WTC11 (cell line): Measurements from ENCODE around the gene SUN2. TPM values are rescaled to one million over a fixed set of nuclear protein-coding genes. Genes with fewer than 3 reads are reported as not detected.
A peak's percentile ranks its signal among the peaks of the same experiment; 100 is the strongest.

Experiments
- ATAC-seq: fragments of 200-7000 bp; cut with Tn5 transposase; 2 replicates; pipeline ENCODE4 v1.10.0; 2021; ENCODE audit warnings: mild to moderate bottlenecking, moderate library complexity
- CTCF ChIA-PET: fragments of 300-600 bp; sonication (Branson Sonifier 250); formaldehyde crosslinking; loops from one replicate; lab custom pipeline; 2021; ENCODE audit warnings: antibody characterized with exemption; lab: Charles Lee
- POLR2A ChIA-PET: fragments of 350-600 bp; sonication (Branson Sonifier 250); formaldehyde crosslinking; loops from one replicate; lab custom pipeline; 2021; ENCODE audit warnings: antibody characterized with exemption; lab: Charles Lee
- DNase-seq: peaks from one replicate; pipeline ENCODE4 v3.0.0; 2021; ENCODE audit warnings: low spot score
- H3K27ac Mint-ChIP-seq: 2 replicates; pipeline ENCODE4 v1.8.0; 2021; ENCODE audit warnings: mixed read lengths
- H3K27me3 Mint-ChIP-seq: 2 replicates; pipeline ENCODE4 v1.8.0; 2021; ENCODE audit warnings: low read depth, mild to moderate bottlenecking, moderate library complexity, mixed read lengths
- H3K36me3 Mint-ChIP-seq: 2 replicates; pipeline ENCODE4 v1.8.0; 2021; ENCODE audit warnings: mixed read lengths
- H3K4me1 Mint-ChIP-seq: 2 replicates; pipeline ENCODE4 v1.8.0; 2022; ENCODE audit warnings: mixed read lengths
- H3K4me3 Mint-ChIP-seq: 2 replicates; pipeline ENCODE4 v1.8.0; 2021; ENCODE audit warnings: mild to moderate bottlenecking, moderate library complexity, mixed read lengths
- H3K9me3 Mint-ChIP-seq: 2 replicates; pipeline ENCODE4 v1.8.0; 2021; ENCODE audit warnings: mixed read lengths
- AR ChIP-seq: fragments of 250-450 bp; sonication (Bioruptor Pico); IDR thresholded peaks from 2 replicates; pipeline ENCODE4 v1.9.0; 2021; ENCODE audit warnings: mild to moderate bottlenecking
- ATF3 ChIP-seq: sonication (generic); formaldehyde crosslinking; conservative IDR thresholded peaks from 2 replicates; pipeline ENCODE4 v1.8.1; 2022; ENCODE audit warnings: mild to moderate bottlenecking, missing genetic modification reagents
- EMX1 ChIP-seq: fragments of 250-450 bp; sonication (Bioruptor Pico); IDR thresholded peaks from 2 replicates; pipeline ENCODE4 v1.8.0; 2021; ENCODE audit warnings: mild to moderate bottlenecking
- ETV6 ChIP-seq: sonication (generic); formaldehyde crosslinking; IDR thresholded peaks from 2 replicates; pipeline ENCODE4 v1.8.1; 2022; ENCODE audit warnings: mild to moderate bottlenecking, missing genetic modification reagents
- MAX ChIP-seq: sonication (generic); formaldehyde crosslinking; IDR thresholded peaks from 2 replicates; pipeline ENCODE4 v1.8.0; 2022; ENCODE audit warnings: mild to moderate bottlenecking, missing genetic modification reagents
- MXD4 ChIP-seq: fragments of 250-450 bp; sonication (Bioruptor Pico); IDR thresholded peaks from 2 replicates; pipeline ENCODE4 v1.8.0; 2021; ENCODE audit warnings: mild to moderate bottlenecking, moderate library complexity, borderline replicate concordance
- NFATC4 ChIP-seq: fragments of 250-450 bp; sonication (Bioruptor Pico); IDR thresholded peaks from 2 replicates; pipeline ENCODE4 v1.9.0; 2021; ENCODE audit warnings: mild to moderate bottlenecking
- NFYB ChIP-seq: sonication (generic); formaldehyde crosslinking; conservative IDR thresholded peaks from 2 replicates; pipeline ENCODE4 v1.8.0; 2022; ENCODE audit warnings: low read depth, missing genetic modification reagents
- NR2C2 ChIP-seq: sonication (generic); formaldehyde crosslinking; IDR thresholded peaks from 2 replicates; pipeline ENCODE4 v1.8.0; 2022; ENCODE audit warnings: mild to moderate bottlenecking, missing genetic modification reagents
- TP53 ChIP-seq: sonication (generic); formaldehyde crosslinking; IDR thresholded peaks from 2 replicates; pipeline ENCODE4 v1.8.1; 2023; ENCODE audit warnings: mild to moderate bottlenecking, missing genetic modification reagents
- ZNF219 ChIP-seq: sonication (generic); formaldehyde crosslinking; IDR thresholded peaks from 2 replicates; pipeline ENCODE4 v1.8.0; 2023; ENCODE audit warnings: missing genetic modification reagents, mild to moderate bottlenecking, borderline replicate concordance
- ZNF416 ChIP-seq: fragments of 250-450 bp; sonication (Bioruptor Pico); IDR thresholded peaks from 2 replicates; pipeline ENCODE4 v1.9.0; 2021; ENCODE audit warnings: mild to moderate bottlenecking, inconsistent platforms
- ZNF671 ChIP-seq: fragments of 250-450 bp; sonication (Bioruptor Pico); IDR thresholded peaks from 2 replicates; pipeline ENCODE4 v1.8.0; 2021; ENCODE audit warnings: mild to moderate bottlenecking
- total RNA-seq: library from RNA; stranded (reverse); gene quantifications from 3 replicates; pipeline ENCODE4 v1.2.3, GENCODE V29; 2021
- TF ChIP-seq, protein P1 (sequence below): fragments of 250-450 bp; sonication (Bioruptor Pico); IDR thresholded peaks from 2 replicates; pipeline ENCODE4 v2.1.2; 2022; ENCODE audit warnings: mild to moderate bottlenecking, moderate library complexity
- TF ChIP-seq, protein P2 (sequence below): fragments of 250-450 bp; sonication (Bioruptor Pico); IDR thresholded peaks from 2 replicates; pipeline ENCODE4 v1.9.0; 2021; ENCODE audit warnings: mild to moderate bottlenecking
- TF ChIP-seq, protein P3 (sequence below): sonication (generic); formaldehyde crosslinking; IDR thresholded peaks from 2 replicates; pipeline ENCODE4 v1.8.1; 2023; ENCODE audit warnings: mild to moderate bottlenecking, moderate library complexity, missing genetic modification reagents
- TF ChIP-seq, protein P4 (sequence below): sonication (generic); formaldehyde crosslinking; IDR thresholded peaks from 2 replicates; pipeline ENCODE4 v1.8.0; 2022; ENCODE audit warnings: missing genetic modification reagents
- TF ChIP-seq, protein P5 (sequence below): sonication (generic); formaldehyde crosslinking; IDR thresholded peaks from 2 replicates; pipeline ENCODE4 v1.8.1; 2023; ENCODE audit warnings: mild to moderate bottlenecking, missing genetic modification reagents

Gene SUN2
- total RNA-seq, 1 experiment from 2014 or later: 30.1 TPM

- H3K4me3 Mint-ChIP-seq: peak overlapping the region; percentile 96
- POLR2A ChIA-PET: interaction anchor here (1.2 kb wide), 1 partner anchor 19 kb away, joined by 9 read pairs; the partner anchor contains the start of gene TOMM22
- peaks cover 56% of the 10 kb centered on the region for H3K4me1 Mint-ChIP-seq
- DNase-seq (peak; percentile 65), ATAC-seq (peak; percentile 3)
- H3K27me3 Mint-ChIP-seq: no peaks in the 10 kb centered on the region; the same call in 1 of the 2 replicates
- H3K27ac Mint-ChIP-seq: peak overlapping the region; percentile 91; the same call in 1 of the 2 replicates
- H3K36me3 Mint-ChIP-seq: peaks cover 8% of the 10 kb centered on the region; the same call in 1 of the 2 replicates
- CTCF ChIA-PET: interaction anchor here (0.5 to 1.5 kb wide), 2 partner anchors 92 to 170 kb away, joined by 3 to 4 read pairs; no protein-coding TSS in a partner anchor
- no peak for TF ChIP-seq ZNF671 (CRISPR knock-in tag)
- TF ChIP-seq MAX (CRISPR knock-in tag): peak; percentile 16; the same call in 1 of the 2 replicates
- TF ChIP-seq, protein P1, sequence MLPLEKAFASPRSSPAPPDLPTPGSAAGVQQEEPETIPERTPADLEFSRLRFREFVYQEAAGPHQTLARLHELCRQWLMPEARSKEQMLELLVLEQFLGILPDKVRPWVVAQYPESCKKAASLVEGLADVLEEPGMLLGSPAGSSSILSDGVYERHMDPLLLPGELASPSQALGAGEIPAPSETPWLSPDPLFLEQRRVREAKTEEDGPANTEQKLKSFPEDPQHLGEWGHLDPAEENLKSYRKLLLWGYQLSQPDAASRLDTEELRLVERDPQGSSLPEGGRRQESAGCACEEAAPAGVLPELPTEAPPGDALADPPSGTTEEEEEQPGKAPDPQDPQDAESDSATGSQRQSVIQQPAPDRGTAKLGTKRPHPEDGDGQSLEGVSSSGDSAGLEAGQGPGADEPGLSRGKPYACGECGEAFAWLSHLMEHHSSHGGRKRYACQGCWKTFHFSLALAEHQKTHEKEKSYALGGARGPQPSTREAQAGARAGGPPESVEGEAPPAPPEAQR (CRISPR knock-in tag): no peak
- TF ChIP-seq ZNF416: no peak
- no peak for TF ChIP-seq ATF3 (CRISPR knock-in tag)
- H3K9me3 Mint-ChIP-seq: no peaks in the 10 kb centered on the region
Measured at GRCh38 chr22:38700270-38700788, 55.5 kb downstream of the SUN2 start.

GRCh38 chr22:38699784-38700183 lies 56.0 kb downstream of the SUN2 start:
- ChIA-PET POLR2A (interaction anchor here (1.2 kb wide), 1 partner anchor 18 kb away, joined by 9 read pairs; the partner anchor contains the start of gene TOMM22), CTCF (interaction anchor here (0.5 to 1.5 kb wide), 5 partner anchors 18 to 170 kb away, joined by 3 to 7 read pairs (median 3); partner anchors contain the start of gene TOMM22)
- TF ChIP-seq NFYB (CRISPR knock-in tag) (no peak), TP53 (no peak), NR2C2 (no peak)
- TF ChIP-seq, protein P2, sequence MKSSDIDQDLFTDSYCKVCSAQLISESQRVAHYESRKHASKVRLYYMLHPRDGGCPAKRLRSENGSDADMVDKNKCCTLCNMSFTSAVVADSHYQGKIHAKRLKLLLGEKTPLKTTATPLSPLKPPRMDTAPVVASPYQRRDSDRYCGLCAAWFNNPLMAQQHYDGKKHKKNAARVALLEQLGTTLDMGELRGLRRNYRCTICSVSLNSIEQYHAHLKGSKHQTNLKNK (CRISPR knock-in tag): no peak
- ATAC-seq (no peak), DNase-seq (no peak)
- peak overlapping the region; percentile 42 for H3K27ac Mint-ChIP-seq
- no peaks in the 10 kb centered on the region; the same call in 1 of the 2 replicates for H3K27me3 Mint-ChIP-seq
- peak overlapping the region; percentile 96 for H3K4me3 Mint-ChIP-seq
- H3K36me3 Mint-ChIP-seq: peaks cover 10% of the 10 kb centered on the region
- peaks cover 51% of the 10 kb centered on the region for H3K4me1 Mint-ChIP-seq
- no peaks in the 10 kb centered on the region for H3K9me3 Mint-ChIP-seq

- H3K9me3 Mint-ChIP-seq: no peaks in the 10 kb centered on the region
- CTCF ChIA-PET: interaction anchor here (1.1 to 1.7 kb wide), 5 partner anchors 17 to 171 kb away, joined by 3 to 7 read pairs (median 3); partner anchors contain the start of gene TOMM22
- peak overlapping the region; percentile 96 for H3K4me3 Mint-ChIP-seq
- ATAC-seq (no peak), DNase-seq (no peak)
- H3K27me3 Mint-ChIP-seq: no peaks in the 10 kb centered on the region; the same call in 1 of the 2 replicates
- peaks cover 11% of the 10 kb centered on the region for H3K36me3 Mint-ChIP-seq
- peaks cover 47% of the 10 kb centered on the region for H3K4me1 Mint-ChIP-seq
- POLR2A ChIA-PET: interaction anchor here (1.2 kb wide), 1 partner anchor 18 kb away, joined by 9 read pairs; the partner anchor contains the start of gene TOMM22
- H3K27ac Mint-ChIP-seq: no peak overlapping the region
- TF ChIP-seq NFATC4 (no peak), EMX1 (CRISPR knock-in tag) (no peak), TP53 (no peak), AR (CRISPR knock-in tag) (no peak), MAX (CRISPR knock-in tag) (no peak), MXD4 (CRISPR knock-in tag) (no peak), ETV6 (no peak), ZNF219 (CRISPR knock-in tag) (no peak)
- TF ChIP-seq, protein P3, sequence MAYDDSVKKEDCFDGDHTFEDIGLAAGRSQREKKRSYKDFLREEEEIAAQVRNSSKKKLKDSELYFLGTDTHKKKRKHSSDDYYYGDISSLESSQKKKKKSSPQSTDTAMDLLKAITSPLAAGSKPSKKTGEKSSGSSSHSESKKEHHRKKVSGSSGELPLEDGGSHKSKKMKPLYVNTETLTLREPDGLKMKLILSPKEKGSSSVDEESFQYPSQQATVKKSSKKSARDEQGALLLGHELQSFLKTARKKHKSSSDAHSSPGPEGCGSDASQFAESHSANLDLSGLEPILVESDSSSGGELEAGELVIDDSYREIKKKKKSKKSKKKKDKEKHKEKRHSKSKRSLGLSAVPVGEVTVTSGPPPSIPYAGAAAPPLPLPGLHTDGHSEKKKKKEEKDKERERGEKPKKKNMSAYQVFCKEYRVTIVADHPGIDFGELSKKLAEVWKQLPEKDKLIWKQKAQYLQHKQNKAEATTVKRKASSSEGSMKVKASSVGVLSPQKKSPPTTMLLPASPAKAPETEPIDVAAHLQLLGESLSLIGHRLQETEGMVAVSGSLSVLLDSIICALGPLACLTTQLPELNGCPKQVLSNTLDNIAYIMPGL (CRISPR knock-in tag): no peak
- TF ChIP-seq, protein P4, sequence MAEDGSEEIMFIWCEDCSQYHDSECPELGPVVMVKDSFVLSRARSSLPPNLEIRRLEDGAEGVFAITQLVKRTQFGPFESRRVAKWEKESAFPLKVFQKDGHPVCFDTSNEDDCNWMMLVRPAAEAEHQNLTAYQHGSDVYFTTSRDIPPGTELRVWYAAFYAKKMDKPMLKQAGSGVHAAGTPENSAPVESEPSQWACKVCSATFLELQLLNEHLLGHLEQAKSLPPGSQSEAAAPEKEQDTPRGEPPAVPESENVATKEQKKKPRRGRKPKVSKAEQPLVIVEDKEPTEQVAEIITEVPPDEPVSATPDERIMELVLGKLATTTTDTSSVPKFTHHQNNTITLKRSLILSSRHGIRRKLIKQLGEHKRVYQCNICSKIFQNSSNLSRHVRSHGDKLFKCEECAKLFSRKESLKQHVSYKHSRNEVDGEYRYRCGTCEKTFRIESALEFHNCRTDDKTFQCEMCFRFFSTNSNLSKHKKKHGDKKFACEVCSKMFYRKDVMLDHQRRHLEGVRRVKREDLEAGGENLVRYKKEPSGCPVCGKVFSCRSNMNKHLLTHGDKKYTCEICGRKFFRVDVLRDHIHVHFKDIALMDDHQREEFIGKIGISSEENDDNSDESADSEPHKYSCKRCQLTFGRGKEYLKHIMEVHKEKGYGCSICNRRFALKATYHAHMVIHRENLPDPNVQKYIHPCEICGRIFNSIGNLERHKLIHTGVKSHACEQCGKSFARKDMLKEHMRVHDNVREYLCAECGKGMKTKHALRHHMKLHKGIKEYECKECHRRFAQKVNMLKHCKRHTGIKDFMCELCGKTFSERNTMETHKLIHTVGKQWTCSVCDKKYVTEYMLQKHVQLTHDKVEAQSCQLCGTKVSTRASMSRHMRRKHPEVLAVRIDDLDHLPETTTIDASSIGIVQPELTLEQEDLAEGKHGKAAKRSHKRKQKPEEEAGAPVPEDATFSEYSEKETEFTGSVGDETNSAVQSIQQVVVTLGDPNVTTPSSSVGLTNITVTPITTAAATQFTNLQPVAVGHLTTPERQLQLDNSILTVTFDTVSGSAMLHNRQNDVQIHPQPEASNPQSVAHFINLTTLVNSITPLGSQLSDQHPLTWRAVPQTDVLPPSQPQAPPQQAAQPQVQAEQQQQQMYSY (CRISPR knock-in tag): no peak
- TF ChIP-seq, protein P5, sequence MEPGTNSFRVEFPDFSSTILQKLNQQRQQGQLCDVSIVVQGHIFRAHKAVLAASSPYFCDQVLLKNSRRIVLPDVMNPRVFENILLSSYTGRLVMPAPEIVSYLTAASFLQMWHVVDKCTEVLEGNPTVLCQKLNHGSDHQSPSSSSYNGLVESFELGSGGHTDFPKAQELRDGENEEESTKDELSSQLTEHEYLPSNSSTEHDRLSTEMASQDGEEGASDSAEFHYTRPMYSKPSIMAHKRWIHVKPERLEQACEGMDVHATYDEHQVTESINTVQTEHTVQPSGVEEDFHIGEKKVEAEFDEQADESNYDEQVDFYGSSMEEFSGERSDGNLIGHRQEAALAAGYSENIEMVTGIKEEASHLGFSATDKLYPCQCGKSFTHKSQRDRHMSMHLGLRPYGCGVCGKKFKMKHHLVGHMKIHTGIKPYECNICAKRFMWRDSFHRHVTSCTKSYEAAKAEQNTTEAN (CRISPR knock-in tag): no peak
Measured at GRCh38 chr22:38699143-38699542, 56.7 kb downstream of the SUN2 start.
